Lower leg skin (tissue), 4 donors: ENCODE measurements around the gene GASK1B. TPM values are rescaled to one million over a fixed set of nuclear protein-coding genes. Genes with fewer than 3 reads are reported as not detected.

Experiments used
- DNase-seq, 2 donors: peaks; one replicate each; pipeline ENCODE4 v3.0.0-alpha.2; 2019; ENCODE audit warnings: low spot score in 2 of 2
- H3K4me3 ChIP-seq: fragments of 200-600 bp; sonication (generic); 2 replicates; pipeline ENCODE4 v1.5.1; 2017; ENCODE audit warnings: mild to moderate bottlenecking, low read depth; ENCODE audit not compliant: poor library complexity, severe bottlenecking
- CTCF ChIP-seq, 3 donors: fragments of 450-650 bp; IDR thresholded peaks; one replicate each; pipeline ENCODE4 v1.5.1; 2016; ENCODE audit warnings: antibody characterized with exemption in 3 of 3, mild to moderate bottlenecking in 3 of 3, moderate library complexity in 2 of 3
- POLR2A ChIP-seq, 2 donors: fragments of 450-650 bp; IDR thresholded peaks; one replicate each; pipeline ENCODE4 v1.6.1; 2016 to 2017; ENCODE audit warnings: antibody characterized with exemption in 2 of 2, mild to moderate bottlenecking in 1 of 2, moderate library complexity in 1 of 2
- WGBS, 2 donors: methylation state at CpG; one replicate each; pipeline ENCODE4 v1.1.5; 2018; 5-methylcytosine and 5-hydroxymethylcytosine counted together
- intact Hi-C: fragments of 100-400 bp; cut with DNase I; formaldehyde crosslinking; loops from one replicate; pipeline ENCODE4 v1.15.0; 2023; ENCODE audit warnings: low total_unique reads
- total RNA-seq, 4 donors: library from RNA; depleted of rRNA; stranded (reverse); fragments of >200 nt; gene quantifications; one replicate each; pipeline ENCODE4 v1.1.0, GENCODE V29; 2016

Gene GASK1B
- total RNA-seq, 4 donors from 2014 or later, result 3.8 to 10.8 (median 5.3) TPM

- TF ChIP-seq POLR2A (IDR thresholded peaks at IDR 0.05) (no peak), CTCF (IDR thresholded peaks at IDR 0.05) (no peak)
- no peak overlapping the region for H3K4me3 ChIP-seq
- no peak for DNase-seq
- 55 to 58% methylated on average over 5 of the region's 5 CpGs for WGBS, 2 donors
- intact Hi-C loops, result loop anchor here (10.0 kb wide), 1 partner anchor 62 kb away; no protein-coding TSS in a partner anchor
Measured at GRCh38 chr4:158192439-158193158, 19.8 kb upstream of the GASK1B start.

- TF ChIP-seq CTCF (IDR thresholded peaks at IDR 0.05) (no peak), POLR2A (IDR thresholded peaks at IDR 0.05) (no peak)
- 86 to 87% methylated on average over 2 of the region's 2 CpGs for WGBS, 2 donors
- H3K4me3 ChIP-seq, result no peak overlapping the region
- no peak for DNase-seq
- intact Hi-C loops, result loop anchor here (10.0 kb wide), 1 partner anchor 64 kb away; no protein-coding TSS in a partner anchor
Measured at GRCh38 chr4:158190718-158191117, 17.9 kb upstream of the GASK1B start.

GRCh38 chr4:158189422-158189821 lies 16.6 kb upstream of the GASK1B start:
- TF ChIP-seq CTCF (IDR thresholded peaks at IDR 0.05) (no peak), POLR2A (IDR thresholded peaks at IDR 0.05) (no peak)
- no peak overlapping the region for H3K4me3 ChIP-seq
- intact Hi-C loops, result no loop called here
- DNase-seq, result no peak
- WGBS, 2 donors, result 96% methylated on average over 1 of the region's 1 CpG

GRCh38 chr4:158186815-158187214 lies 14.0 kb upstream of the GASK1B start:
- 42 to 51% methylated on average over 2 of the region's 2 CpGs for WGBS, 2 donors
- no peak for DNase-seq
- no peak for TF ChIP-seq CTCF (IDR thresholded peaks at IDR 0.05)
- no peak for TF ChIP-seq POLR2A (IDR thresholded peaks at IDR 0.05)
- intact Hi-C loops, result no loop called here
- no peak overlapping the region for H3K4me3 ChIP-seq

- DNase-seq, result peak in 1 of 2 donors; percentile 88
- intact Hi-C loops, result no loop called here
- H3K4me3 ChIP-seq, result no peak overlapping the region
- TF ChIP-seq CTCF (IDR thresholded peaks at IDR 0.05) (no peak), POLR2A (IDR thresholded peaks at IDR 0.05) (no peak)
- 79 to 83% methylated on average over 15 of the region's 15 CpGs for WGBS, 2 donors
Measured at GRCh38 chr4:158182736-158183135, 9.9 kb upstream of the GASK1B start.

GRCh38 chr4:158181906-158182305 lies 9.1 kb upstream of the GASK1B start:
- intact Hi-C loops, result no loop called here
- H3K4me3 ChIP-seq, result no peak overlapping the region
- TF ChIP-seq CTCF (IDR thresholded peaks at IDR 0.05) (no peak), POLR2A (IDR thresholded peaks at IDR 0.05) (no peak)
- 50 to 73% methylated on average over 5 of the region's 5 CpGs for WGBS, 2 donors
- no peak for DNase-seq
